Stimulated activated CD8-positive, alpha-beta memory T cell treated with anti-CD3 and anti-CD28 coated beads, Interleukin-7, amount 100 ng/mL, for 4 hours (primary cell): ENCODE measurements around the gene EHMT1.
"Not testable (repeated sequence)": the region's sequence is repeated elsewhere in the genome, so short reads cannot be mapped to it uniquely, and the experiment has no call there.

Experiments used
- DNase-seq, 2 donors: peaks; one replicate each; pipeline ENCODE4 v3.0.0-alpha.2; 2020; ENCODE audit warnings: low read depth in 2 of 2

Gene EHMT1

DNA sequence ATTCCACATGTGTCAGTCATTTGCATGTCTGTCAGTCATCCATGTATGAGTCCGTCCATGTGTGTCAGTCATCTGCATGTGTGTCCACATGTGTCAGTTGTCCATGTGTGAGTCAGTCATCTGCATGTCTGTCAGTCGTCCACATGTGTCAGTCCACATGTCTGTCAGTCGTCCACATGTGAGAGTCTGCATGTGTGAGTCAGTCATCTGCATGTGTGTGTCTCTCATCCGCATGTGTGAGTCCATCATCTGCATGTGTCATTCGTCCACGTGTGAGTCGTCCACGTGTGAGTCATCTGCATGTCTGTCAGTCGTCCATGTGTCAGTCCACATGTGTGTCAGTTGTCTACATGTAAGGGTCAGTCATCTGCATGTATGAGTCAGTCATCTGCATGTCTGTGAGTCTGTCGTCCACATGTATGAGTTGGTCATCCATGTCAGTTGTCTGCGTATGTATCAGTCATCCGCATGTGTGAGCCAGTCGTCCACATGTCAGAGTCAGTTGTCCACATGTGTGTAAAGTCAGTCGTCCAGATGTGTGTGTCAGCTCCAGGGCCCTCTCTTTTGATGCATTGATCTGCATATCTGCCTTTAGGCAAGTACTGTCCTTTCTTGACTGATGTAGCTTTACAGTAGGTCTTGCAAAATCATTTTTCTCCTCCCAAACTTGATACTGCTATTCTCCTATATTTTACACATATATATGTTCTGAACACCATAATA lies 186.3 kb downstream of the EHMT1 start:
- DNase-seq, result no peak

DNA sequence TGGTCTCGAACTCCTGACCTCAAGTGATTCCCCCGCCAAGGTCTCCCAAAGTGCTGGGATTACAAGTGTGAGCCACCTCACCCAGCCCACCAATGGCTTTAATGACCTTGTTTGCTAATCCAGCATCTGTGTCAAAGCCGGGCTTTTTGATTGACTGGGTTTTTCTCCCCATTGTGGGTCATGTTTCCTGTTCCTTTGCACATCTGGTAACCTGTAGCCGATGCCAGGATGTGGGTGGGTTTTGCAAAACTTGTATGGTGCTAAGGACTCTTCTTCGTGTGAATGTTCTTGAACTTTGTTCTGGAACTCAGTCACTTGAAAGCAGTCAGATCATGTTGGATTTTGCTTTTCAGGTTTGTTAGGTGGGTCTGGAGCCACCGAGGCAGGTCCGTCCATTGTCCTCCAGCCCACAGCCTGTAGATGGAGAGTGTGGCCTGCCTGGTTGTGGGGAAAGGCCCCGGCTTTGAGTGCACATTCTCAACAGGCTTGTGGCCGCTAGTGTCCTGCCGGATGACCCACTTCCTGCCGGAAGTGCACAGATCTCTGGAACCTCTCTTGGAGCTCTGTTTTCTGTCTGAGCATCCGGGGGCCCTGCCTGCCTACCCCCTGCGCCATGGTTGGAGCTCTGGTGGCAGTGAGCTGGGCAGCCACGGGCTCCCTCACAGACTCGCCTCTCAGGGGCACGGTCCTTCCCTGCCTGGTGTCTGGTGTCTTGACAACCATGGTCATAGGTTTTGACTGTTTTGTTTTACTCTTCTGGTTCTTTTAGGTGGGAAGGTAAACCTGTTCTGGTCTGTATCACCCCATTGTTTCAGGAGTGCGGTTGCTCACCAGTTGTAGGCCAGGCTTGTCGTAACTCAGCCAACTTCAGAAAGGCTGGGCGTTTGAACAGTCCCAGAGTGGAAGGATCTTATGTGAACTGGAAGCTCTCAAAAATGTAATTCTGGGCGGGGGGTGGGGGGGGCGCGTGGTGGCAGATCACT lies 189.2 kb downstream of the EHMT1 start:
- DNase-seq, result no peak

DNA sequence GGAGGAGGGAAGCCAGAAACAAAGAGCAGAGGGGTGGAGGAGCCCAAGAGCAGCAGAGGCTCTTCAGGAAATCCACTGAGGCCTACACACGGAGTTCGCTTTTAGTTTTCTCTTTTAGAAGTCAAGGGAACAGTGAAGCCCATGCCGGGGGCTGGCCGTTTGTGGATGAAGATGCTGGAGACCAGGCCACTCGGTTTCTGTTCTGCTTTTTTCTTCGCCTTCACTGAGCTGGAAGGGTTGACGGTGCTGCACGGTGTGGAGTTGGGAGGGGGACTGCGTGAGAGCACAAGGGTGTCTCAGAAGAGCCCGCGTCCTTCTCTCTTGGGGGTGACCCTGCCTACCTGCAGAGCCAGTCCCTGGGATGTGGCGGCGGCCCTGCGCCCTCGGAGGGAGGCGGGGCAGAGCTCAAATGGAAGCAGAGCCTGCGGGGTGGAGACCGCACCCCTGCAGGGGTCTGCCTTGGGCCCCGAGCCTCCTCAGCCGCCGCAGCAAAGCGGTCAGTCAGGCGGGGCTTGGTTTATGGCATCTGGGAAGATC lies 190.3 kb downstream of the EHMT1 start:
- no peak for DNase-seq

DNA sequence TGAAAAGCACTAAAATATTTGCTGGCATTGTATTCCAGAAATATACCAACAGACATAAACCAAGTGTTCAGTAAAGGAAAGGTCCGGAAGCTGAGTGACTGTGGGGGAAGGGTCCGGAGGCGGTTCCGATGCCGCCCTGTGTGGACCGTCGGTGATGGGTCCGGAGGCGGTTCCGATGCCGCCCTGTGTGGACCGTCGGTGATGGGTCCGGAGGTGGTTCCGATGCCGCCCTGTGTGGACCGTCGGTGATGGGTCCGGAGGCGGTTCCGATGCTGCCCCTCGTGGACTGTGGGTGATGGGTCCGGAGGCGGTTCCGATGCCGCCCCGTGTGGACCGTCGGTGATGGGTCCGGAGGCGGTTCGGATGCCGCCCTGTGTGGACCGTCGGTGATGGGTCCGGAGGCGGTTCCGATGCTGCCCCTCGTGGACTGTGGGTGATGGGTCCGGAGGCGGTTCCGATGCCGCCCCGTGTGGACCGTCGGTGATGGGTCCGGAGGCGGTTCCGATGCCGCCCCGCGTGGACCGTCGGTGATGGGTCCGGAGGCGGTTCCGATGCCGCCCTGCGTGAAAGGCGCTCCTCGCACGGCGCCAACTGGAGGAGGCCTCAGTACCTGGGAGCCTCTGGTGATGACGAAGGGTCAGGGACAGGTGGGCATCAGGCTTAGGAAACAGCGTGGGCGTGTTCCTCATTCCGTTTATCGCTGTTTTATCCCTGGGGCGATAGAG lies 191.1 kb downstream of the EHMT1 start:
- DNase-seq, result not testable (repeated sequence)

DNA sequence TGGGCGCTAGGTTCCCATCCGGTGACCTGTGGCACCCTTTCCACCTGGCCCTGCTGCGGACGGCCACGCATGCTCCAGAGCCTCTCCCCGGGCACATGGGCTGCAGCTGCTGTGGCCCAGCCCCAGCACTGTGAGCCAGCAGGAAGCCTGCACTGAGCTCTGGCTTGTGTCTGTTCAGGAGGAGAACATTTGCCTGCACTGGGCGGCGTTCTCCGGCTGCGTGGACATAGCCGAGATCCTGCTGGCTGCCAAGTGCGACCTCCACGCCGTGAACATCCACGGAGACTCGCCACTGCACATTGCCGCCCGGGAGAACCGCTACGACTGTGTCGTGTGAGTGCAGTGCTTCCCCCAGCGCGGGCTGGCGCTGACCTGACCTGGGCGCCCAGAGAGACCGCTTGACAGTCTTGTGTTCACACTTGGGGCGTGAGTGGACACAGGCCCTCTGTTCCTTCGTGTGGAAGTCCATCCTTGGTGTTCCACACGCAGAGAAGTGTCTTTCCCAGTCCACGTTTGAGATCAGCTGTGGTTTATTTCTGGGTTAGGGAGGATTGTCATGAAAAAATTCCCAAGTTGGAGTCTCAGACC lies 192.6 kb downstream of the EHMT1 start:
- DNase-seq, result no peak

DNA sequence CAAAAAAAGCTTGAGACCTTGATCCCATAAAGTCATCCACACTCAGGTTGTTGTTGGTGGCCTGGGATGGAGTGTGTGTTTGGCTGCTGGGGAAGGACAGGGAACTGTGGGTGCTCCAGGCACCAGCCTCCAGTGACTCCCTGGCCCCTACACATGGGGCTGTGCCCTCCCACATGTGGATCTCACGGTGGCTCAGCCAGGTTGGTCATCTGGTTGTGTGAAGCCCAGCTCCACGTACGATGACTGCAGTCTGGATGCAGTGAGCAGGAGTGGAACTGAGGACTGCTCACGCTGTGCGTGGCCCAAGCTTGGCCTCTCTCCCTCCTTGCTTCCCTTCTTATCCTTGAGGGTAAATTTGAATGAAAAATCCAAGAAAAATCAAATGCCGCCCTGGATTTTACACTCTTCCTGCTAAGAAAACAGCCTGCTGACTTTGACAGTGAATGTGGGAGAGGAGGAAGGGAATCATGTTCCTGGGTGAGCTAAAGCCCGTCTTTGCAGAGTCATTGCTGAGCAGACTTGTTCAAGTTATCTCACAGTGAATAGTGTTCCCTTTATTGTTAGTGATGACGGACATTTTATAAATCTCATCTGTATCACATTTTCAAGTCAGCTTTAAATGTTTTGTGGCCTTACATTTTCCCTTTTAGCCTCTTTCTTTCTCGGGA lies 193.7 kb downstream of the EHMT1 start:
- DNase-seq, result no peak

DNA sequence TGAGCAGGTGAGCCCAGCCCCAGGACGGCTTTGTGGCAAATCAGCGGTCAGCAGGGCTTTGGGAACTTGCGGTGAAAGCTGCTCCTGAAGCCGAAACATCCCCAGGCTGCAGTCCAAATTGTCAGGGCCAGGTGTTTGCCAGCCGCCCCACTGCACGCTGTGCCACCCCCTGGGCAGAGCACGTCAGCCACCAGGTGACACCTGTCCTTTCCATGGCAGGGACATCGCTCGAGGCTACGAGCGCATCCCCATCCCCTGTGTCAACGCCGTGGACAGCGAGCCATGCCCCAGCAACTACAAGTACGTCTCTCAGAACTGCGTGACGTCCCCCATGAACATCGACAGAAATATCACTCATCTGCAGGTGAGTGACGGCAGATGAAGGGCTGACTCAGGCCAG lies 194.4 kb downstream of the EHMT1 start:
- no peak for DNase-seq

DNA sequence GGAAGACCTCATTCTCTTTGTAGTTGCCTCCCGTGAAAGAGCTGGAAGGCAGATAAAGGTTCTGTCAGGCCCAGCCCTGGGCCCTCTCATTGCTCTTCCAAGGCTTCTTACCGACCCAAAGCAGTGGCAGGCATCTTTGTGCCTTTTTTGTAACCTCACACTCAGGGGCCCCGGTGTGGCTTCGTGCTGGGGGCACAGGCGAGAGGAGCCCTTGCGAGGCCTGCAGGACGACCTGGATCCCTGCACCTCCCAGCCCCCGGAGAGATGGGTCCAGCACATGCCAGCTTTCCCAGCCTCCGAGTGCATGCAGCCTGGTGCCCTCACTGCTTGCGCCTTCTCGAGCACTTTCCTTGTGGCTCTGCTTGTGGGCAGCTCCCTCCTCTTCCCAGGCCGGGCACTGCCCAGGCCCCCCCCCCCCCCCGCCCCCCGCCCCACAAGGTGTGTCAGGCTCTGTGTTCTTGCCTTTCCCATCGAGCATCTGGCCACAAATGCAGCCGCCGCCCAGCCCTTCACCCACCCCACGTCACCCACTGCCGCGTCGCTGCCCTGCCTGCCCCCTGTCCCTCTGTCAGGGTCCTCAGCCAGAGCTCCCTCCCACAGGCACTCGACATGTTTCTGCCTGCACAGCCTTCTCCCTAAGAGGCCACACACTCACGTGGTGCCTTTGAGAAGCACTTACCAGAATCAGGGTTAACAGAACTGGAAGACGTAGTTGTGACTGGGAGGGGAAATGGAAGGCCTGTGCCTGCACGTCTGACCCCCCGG lies 195.0 kb downstream of the EHMT1 start:
- no peak for DNase-seq

DNA sequence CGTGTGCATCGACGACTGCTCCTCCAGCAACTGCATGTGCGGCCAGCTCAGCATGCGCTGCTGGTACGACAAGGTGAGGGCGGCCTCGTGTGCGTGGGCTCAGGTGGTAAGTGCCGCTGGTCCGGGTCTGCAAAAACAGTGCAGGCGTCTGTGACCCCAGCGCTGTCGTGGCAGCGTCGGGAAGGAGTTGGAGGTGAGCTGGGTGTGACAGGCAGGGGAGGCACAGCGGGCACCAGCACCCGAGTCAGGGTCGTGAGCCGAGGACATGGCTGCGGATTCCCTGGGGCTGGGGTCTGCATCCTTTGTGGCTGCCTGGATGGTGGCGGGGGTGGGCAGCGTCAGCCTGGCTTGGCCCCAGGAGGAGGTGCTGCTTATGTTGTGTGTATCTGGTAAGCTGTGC lies 195.6 kb downstream of the EHMT1 start:
- no peak for DNase-seq

DNA sequence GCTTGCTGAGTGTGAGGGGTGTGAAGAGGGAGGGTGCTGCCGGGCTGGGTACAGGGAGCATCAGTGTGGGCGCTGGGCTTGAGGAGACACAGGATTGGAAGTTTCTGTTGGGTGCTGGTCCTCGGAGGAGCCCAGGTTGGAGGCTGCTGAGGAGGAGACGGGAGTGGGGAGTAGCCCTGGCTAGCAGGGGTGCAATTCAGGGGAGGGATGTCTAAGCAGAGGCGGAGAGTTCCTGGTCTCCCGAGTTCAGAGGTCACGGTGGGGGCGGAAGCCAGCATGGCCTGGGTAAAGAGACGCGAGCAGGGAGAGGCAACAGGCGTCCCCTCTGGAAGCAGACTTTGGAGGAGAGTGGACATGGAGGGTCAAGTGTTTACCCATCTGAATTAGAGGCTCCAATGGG lies 196.0 kb downstream of the EHMT1 start:
- DNase-seq, result no peak

DNA sequence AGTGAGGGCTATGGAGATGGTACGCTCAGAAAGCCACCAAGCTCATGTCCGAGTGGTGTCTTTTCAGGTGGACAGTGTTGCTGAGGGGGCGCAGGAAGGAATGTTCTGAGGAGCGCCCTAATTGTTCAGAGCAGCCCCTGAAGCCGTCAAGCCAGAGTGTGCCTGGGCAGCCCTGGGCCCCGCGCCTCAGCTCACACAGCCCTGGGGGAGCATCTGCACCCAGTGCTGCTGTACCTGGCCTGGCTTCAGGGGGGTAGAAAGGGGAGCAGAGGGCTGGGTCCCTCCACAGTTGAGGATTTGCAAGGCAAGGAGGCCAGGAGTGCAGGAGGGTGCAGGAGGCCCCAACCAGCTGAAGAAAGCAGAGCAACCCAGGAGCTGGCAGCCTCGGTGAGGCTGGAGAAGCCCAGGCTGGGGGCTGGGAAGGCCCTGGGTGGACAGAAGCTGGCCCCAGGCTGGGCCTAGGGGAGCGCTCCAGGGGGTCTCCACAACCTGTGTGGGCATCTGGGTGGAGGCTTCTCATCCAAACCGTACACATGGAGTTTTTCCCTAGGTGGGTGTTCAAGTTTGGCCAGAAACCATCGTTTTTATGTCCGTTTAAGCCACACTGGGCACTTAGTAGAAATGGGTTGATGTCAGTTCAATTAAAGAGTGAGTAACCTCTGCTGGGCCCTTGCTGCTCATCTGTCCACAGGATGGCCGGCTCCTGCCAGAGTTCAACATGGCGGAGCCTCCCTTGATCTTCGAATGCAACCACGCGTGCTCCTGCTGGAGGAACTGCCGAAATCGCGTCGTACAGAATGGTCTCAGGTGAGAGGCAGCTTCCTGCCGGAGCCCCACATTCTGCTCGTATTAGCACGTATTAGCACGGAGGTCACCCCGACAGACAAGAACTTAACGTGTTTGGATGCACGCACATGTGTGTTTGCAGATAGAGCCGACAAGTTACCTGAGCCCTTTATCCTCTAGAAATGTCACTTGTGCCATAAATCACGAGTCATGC lies 196.8 kb downstream of the EHMT1 start:
- no peak for DNase-seq

DNA sequence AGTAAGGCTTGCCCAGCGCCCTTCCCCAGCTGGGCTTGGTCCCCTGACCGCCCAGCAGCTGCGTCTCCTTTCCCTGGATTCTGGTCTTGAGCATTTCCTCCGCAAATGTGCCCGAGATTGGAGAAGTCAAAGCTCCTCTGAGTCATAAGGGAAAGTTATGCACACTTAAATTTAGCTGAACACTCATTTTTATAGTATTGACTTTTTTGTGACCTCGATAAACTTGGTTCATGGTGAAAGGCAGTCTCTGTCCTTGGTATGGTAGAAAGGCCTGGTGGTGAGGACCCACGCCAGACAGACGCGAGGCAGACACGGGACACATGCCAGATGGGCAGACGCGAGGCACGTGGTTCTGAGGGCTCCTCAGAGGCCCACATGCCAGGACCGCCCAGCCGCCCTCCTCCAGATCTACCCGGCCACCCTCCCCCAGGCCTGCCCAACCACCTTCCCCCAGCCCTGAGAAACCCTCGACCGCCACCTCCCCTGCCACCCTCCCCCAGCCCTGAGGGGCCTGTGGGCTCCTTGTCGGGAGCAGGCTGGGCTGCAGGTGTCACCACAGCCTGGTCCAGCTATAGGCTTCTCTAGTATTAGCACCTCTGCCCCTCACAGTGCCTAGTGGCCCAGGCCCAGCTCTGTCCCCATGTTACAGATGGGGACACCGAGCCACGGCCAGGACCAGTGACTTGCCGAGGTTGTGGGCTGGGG lies 197.9 kb downstream of the EHMT1 start:
- DNase-seq, result no peak

DNA sequence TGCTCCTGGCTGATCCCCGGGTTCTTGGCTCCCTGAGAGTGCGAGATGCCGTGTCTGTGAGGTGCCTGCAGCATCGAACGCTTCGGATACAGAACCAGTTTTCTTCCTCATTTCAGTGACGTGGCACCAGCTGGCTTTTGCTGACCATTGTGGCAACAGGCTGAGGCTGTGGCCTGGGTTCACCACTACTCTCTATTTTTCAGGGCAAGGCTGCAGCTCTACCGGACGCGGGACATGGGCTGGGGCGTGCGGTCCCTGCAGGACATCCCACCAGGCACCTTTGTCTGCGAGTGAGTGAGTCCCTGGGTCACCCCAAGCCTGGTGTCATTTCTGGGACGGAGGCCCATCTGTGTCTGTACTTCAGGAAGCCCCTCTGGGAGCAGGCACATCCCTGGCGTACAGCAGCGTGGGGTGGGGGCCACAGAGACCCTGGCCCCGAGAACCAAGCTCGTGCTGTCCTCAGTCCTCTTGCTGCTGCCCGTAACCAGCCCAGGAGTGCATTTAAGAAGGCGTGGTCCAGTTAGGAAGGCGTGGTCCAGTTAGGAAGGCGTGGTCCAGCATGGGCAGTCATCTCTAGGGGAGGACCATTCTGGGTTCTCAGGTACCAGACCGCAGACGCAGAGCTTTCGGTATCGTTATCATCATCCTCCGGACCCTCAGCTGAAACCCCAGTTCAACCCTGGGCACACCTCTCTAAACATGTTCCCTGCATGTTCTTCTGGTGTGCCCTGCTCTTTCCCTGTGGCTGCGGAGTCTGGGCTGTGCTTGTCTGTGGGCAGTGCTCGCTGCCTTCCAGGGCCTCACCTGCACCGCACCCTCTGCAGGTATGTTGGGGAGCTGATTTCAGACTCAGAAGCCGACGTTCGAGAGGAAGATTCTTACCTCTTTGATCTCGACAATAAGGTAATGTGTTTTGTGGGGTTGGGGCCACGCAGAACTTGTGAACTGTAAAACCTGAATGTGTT lies 198.7 kb downstream of the EHMT1 start:
- DNase-seq, result no peak

DNA sequence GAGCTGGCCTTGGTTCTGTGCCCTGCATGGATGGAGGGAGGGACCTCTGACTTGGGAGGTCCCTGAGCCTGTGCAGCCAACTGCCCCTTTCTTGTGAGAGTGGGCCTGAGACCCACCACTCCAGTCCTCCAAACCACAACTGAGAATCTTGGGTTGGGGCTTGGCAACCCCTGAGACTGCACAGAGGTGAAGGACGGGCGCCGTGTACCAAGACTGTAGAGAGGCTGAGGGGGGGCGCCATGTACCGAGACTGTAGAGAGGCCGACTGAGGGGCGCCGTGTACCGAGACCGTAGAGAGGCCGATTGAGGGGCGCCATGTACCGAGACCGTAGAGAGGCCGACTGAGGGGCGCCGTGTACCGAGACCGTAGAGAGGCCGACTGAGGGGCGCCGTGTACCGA lies 199.5 kb downstream of the EHMT1 start:
- DNase-seq, result no peak

DNA sequence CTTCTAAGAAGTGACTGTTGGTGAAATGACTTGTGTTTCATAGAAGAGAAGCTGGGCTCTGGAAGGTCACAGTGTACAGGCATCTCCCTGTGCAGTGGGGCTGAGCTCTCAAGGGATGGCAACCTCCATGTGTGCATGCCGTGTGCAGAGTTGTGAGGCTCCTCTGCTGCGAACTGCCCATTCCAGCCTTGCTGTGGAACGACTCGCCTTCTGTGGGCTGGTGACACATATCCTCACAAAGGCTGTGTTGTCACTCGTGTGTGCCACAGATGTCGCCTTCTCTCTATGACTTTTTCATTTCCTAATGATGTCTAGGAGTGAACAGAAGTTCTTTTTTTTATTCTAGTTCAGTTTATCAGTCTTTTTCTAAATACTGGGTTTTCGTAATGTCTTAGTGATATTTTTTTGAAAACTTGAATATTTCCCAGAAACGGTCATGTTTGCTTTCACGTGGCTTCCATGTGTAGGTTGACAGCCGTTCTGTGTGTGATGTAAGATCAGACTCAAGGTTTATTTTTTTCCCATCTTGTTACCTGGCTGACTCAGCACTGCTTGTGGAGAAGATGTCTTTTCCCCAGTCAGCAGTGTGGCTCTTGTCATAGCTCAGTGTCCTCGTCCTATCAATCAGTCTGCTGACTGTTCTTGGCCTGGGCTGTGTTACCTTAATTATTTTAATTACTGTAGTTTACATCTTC lies 201.5 kb downstream of the EHMT1 start:
- DNase-seq, result no peak

DNA sequence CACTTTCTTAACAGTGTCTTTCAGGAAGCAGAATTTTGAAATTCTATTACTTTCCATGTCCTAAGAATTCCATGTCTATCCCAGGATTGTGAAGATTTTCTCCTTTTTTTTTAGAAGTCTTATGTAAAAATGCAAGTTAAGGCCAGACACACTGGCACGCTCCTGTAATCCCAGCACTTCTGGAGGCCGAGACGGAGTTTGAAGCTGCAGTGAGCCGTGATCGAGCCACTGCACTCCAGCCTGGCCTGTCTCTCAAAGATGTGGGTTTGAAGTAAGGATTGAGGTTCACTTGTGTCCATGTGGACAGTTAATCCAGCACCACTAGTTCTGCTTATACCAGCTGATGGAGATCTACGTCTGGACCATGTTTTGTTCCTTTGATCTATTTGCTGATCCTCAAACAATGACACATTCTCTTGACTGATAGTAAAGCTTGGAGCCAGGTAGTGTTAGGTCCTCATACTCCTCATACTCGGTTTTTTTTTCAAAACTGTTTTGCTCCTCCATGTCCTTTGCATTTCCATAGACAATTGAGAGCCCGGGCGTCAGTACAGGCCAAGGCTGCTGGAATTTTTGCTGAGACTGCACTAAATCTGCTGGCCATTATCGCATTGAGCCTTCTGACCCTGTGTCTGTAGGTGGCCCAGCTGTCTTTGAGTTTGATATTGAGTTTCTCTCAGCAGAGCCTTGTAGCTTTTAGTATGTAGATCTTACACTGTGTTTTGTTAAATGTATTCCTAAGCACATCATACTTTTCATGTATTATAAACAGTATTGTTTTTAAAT lies 205.4 kb downstream of the EHMT1 start:
- no peak for DNase-seq
